Smooth muscle cell (in vitro differentiated cells): ENCODE data around the gene CPA4. TPM values are rescaled to one million over a fixed set of nuclear protein-coding genes. Genes with fewer than 3 reads are reported as not detected.

Experiments used
- DNase-seq: peaks from one replicate; lab custom pipeline; 2025; ENCODE audit not compliant: unreplicated experiment; lab: John Stamatoyannopoulos, UW
- H2AFZ ChIP-seq: fragments of 200-600 bp; sonication (generic); 2 replicates; pipeline ENCODE4 v1.6.0; 2016; ENCODE audit warnings: antibody characterized with exemption, low read depth, mild to moderate bottlenecking
- H3F3A ChIP-seq: fragments of 200-600 bp; sonication (generic); 2 replicates; pipeline ENCODE4 v1.6.0; 2017; ENCODE audit warnings: antibody characterized with exemption, low read depth
- H3K27ac ChIP-seq: fragments of 200-600 bp; sonication (generic); 2 replicates; pipeline ENCODE4 v1.5.1; 2016; ENCODE audit warnings: low read depth, mild to moderate bottlenecking
- H3K27me3 ChIP-seq: fragments of 200-600 bp; sonication (generic); 2 replicates; pipeline ENCODE4 v1.6.1; 2016; ENCODE audit warnings: low read depth, mild to moderate bottlenecking
- H3K36me3 ChIP-seq: fragments of 200-600 bp; sonication (generic); 2 replicates; pipeline ENCODE4 v1.5.1; 2016; ENCODE audit warnings: low read depth
- H3K4me1 ChIP-seq: fragments of 200-600 bp; sonication (generic); 2 replicates; pipeline ENCODE4 v1.5.1; 2016; ENCODE audit warnings: low read depth
- H3K4me2 ChIP-seq: fragments of 200-600 bp; sonication (generic); 2 replicates; pipeline ENCODE4 v1.6.0; 2016; ENCODE audit warnings: mild to moderate bottlenecking
- H3K4me3 ChIP-seq: fragments of 200-600 bp; sonication (generic); 2 replicates; pipeline ENCODE4 v1.5.1; 2016; ENCODE audit warnings: mild to moderate bottlenecking
- H3K79me2 ChIP-seq: fragments of 200-600 bp; sonication (generic); 2 replicates; pipeline ENCODE4 v1.6.0; 2016; ENCODE audit warnings: low read depth, mild to moderate bottlenecking
- H3K9ac ChIP-seq: fragments of 200-600 bp; sonication (generic); 2 replicates; pipeline ENCODE4 v1.6.0; 2016; ENCODE audit warnings: low read depth
- H3K9me3 ChIP-seq: fragments of 200-600 bp; sonication (generic); replicated peaks from 2 replicates; pipeline ENCODE4 v1.5.1; 2016; ENCODE audit warnings: low read depth
- H4K20me1 ChIP-seq: fragments of 200-600 bp; sonication (generic); 2 replicates; pipeline ENCODE4 v1.6.0; 2016; ENCODE audit warnings: low read depth
- WGBS: methylation state at CpG from one replicate; pipeline ENCODE4 v1.1.7; 2016; ENCODE audit warnings: low lambda C conversion rate; 5-methylcytosine and 5-hydroxymethylcytosine counted together
- polyA plus RNA-seq: library from polyadenylated mRNA; unstranded; fragments of >200 nt; fragmentation: Nextera tagmentation; extraction: Ambion mirVana; gene quantifications from 2 replicates; pipeline ENCODE4 v1.2.1, GENCODE V29; 2016
- total RNA-seq: library from RNA; depleted of rRNA; stranded (reverse); fragments of >200 nt; gene quantifications from 2 replicates; pipeline ENCODE4 v1.2.3, GENCODE V29; 2014
- TF ChIP-seq, protein P1 (sequence below): fragments of 200-600 bp; sonication (generic); IDR thresholded peaks from 2 replicates; pipeline ENCODE4 v1.5.1; 2017; ENCODE audit warnings: borderline replicate concordance, mild to moderate bottlenecking, antibody characterized with exemption; ENCODE audit not compliant: insufficient read depth, poor library complexity, severe bottlenecking

CPA4 gene
- total and polyA plus RNA-seq, 2 experiments from 2014 or later = 8.8 to 12.3 TPM

DNA sequence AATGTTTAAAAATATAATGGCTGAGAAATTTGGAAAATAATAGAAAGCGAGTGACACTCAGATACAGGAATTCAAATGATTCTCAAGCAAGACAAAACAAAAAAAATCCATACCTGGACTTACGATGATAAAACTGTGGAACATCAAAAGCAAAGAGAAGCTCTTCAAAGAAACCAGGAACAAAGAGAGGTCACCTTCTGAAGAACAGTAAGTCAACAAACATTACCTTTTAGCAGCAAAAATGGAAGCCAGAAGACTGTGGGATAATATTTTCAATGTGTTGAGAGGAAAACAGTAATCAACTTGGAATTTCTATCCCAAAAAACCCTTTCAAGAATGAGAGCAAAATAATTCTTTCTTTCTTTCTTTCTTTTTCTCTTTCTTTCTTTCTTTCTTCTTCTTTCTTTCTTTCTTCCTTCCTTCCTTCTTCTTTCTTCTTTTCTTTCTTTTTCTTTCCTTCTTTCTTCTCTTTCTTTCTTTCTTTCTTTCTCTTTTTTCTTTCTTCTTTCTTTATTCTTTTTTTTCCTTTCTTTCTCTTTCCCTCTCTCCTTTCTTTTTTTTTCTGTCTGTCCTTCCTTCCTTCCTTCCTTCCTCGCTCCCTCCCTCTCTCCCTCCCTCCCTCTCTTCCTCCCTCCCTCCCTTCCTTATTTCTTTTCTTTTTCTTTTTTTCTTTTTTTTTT is 49.9 kb downstream of the CPA4 start:
- H3K36me3 ChIP-seq = no peaks in the 10 kb centered on the region
- H3K9ac ChIP-seq = no peak overlapping the region
- H2AFZ ChIP-seq = no peak overlapping the region
- H3K4me3 ChIP-seq = no peak overlapping the region
- H3K4me2 ChIP-seq = no peak overlapping the region
- H3K79me2 ChIP-seq = no peaks in the 10 kb centered on the region
- WGBS = 84% methylated on average over 3 of the region's 3 CpGs
- no peaks in the 10 kb centered on the region for H3K9me3 ChIP-seq
- peaks cover 22% of the 10 kb centered on the region for H3K4me1 ChIP-seq
- DNase-seq = no peak
- H3K27ac ChIP-seq = no peak overlapping the region
- TF ChIP-seq, protein P1, sequence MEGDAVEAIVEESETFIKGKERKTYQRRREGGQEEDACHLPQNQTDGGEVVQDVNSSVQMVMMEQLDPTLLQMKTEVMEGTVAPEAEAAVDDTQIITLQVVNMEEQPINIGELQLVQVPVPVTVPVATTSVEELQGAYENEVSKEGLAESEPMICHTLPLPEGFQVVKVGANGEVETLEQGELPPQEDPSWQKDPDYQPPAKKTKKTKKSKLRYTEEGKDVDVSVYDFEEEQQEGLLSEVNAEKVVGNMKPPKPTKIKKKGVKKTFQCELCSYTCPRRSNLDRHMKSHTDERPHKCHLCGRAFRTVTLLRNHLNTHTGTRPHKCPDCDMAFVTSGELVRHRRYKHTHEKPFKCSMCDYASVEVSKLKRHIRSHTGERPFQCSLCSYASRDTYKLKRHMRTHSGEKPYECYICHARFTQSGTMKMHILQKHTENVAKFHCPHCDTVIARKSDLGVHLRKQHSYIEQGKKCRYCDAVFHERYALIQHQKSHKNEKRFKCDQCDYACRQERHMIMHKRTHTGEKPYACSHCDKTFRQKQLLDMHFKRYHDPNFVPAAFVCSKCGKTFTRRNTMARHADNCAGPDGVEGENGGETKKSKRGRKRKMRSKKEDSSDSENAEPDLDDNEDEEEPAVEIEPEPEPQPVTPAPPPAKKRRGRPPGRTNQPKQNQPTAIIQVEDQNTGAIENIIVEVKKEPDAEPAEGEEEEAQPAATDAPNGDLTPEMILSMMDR = no peak
- no peaks in the 10 kb centered on the region for H4K20me1 ChIP-seq
- no peaks in the 10 kb centered on the region for H3F3A ChIP-seq
- H3K27me3 ChIP-seq = no peaks in the 10 kb centered on the region

DNA sequence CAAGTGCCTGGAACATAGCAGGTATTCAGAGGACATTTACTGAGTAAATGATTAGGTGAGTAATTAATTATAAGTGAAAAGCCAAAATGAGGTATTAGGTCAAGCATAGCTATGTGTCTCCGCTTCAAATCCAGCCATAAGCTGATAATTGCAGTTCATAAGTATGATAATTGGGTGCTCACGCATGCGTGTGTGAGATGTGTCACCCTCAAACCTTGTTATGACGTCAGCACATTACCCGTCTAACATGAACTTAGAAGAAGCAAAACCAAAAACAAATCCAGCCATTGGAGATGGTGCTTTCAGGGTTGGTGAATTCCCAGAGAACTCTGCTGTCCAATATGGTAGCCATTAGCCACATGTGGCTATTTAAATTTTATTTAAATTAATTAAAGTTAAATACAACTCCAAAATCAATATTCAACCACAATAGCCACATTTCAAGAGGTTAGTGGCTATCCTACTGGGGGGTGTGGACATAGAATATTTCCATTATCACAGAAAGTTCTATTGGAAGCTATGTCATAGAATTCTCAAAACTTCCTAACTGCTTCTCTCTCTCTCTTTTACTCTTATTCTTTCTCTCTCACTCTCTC is 51.4 kb downstream of the CPA4 start, which contains the start of gene CPA5:
CPA5 (plus strand) TSS at position 546 of the 596 bp plus-strand sequence. CDS start 1,670 bp downstream, outside the sequence.
- Histone ChIP-seq H3K79me2 (no peaks in the 10 kb centered on the region), H3K27ac (no peak within 1 kb of the TSS), H3K9me3 (no peaks in the 10 kb centered on the region), H3K4me3 (no peak within 1 kb of the TSS), H2AFZ (no peak within 1 kb of the TSS), H3K4me1 (peaks cover 22% of the 10 kb centered on the region), H3K9ac (no peak within 1 kb of the TSS), H3K4me2 (no peak within 1 kb of the TSS), H3K36me3 (no peaks in the 10 kb centered on the region), H3K27me3 (no peaks in the 10 kb centered on the region), H3F3A (no peaks in the 10 kb centered on the region), H4K20me1 (no peaks in the 10 kb centered on the region)
- no peak for DNase-seq
- WGBS = 97% methylated on average over 5 of the region's 5 CpGs
- TF ChIP-seq, protein P1 = no peak

DNA sequence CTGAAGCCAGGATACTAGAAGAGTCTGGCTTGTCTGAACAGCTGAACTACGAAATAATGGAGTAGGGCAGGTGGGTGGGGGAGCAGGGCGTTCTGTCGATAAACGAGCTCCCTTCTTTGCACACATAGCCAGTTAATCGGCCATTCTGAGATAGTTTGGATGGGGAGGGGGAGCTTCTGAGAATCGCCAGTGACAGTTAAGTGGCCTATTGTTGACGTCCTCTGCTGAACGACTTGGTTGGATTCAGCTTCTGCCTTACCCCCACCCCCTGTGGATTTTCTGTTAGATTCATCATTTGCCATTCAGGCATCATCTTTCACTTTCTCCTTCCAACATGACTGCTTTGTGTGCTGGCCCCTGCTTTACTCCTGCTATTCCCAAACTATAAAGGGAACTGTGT is 52.2 kb downstream of the CPA4 start:
- no peaks in the 10 kb centered on the region for H4K20me1 ChIP-seq
- H2AFZ ChIP-seq = no peak overlapping the region
- no peak for DNase-seq
- no peaks in the 10 kb centered on the region for H3K79me2 ChIP-seq
- no peaks in the 10 kb centered on the region for H3K27me3 ChIP-seq
- H3K4me3 ChIP-seq = no peak overlapping the region
- H3K9ac ChIP-seq = no peak overlapping the region
- H3K4me2 ChIP-seq = no peak overlapping the region
- no peaks in the 10 kb centered on the region for H3K9me3 ChIP-seq
- WGBS = 64% methylated on average over 8 of the region's 8 CpGs
- H3K36me3 ChIP-seq = no peaks in the 10 kb centered on the region
- TF ChIP-seq, protein P1 = no peak
- peaks cover 5% of the 10 kb centered on the region for H3F3A ChIP-seq
- peaks cover 27% of the 10 kb centered on the region for H3K4me1 ChIP-seq
- no peak overlapping the region for H3K27ac ChIP-seq
